Fibroblast of lung (primary cell): ENCODE data around the gene PSMA7. TPM values are rescaled to one million over a fixed set of nuclear protein-coding genes. Genes with fewer than 3 reads are reported as not detected.
"Not testable (repeated sequence)": the region's sequence is repeated elsewhere in the genome, so short reads cannot be mapped to it uniquely, and the experiment has no call there.

Experiments
- DNase-seq, 2 donors: peaks; one replicate each; pipeline versions ENCODE4 v3.0.0 to v3.0.0-alpha.2; 2010; ENCODE audit warnings: low read depth in 2 of 2
- H2AFZ ChIP-seq: 2 replicates; pipeline ENCODE4 v1.5.1; 2012; ENCODE audit warnings: low read length, control low read depth, inconsistent platforms
- H3K27ac ChIP-seq: 2 replicates; pipeline ENCODE4 v1.5.1; 2011; ENCODE audit warnings: low read length, control low read depth; ENCODE audit not compliant: insufficient read depth
- H3K27me3 ChIP-seq: 2 replicates; pipeline ENCODE4 v1.5.1; 2011; ENCODE audit warnings: mild to moderate bottlenecking, low read length; ENCODE audit not compliant: control insufficient read depth, insufficient read depth
- H3K36me3 ChIP-seq: 2 replicates; pipeline ENCODE4 v1.5.1; 2011; ENCODE audit warnings: low read length; ENCODE audit not compliant: control insufficient read depth, insufficient read depth
- H3K4me1 ChIP-seq: 2 replicates; pipeline ENCODE4 v1.5.1; 2011; ENCODE audit warnings: low read length; ENCODE audit not compliant: control insufficient read depth, insufficient read depth; ENCODE audit errors: extremely low read depth
- H3K4me2 ChIP-seq: 2 replicates; pipeline ENCODE4 v1.5.1; 2011; ENCODE audit warnings: low read length, control low read depth; ENCODE audit not compliant: insufficient read depth; ENCODE audit errors: extremely low read depth
- H3K4me3 ChIP-seq, 4 experiments: fragments of 200-600 bp in 1 of 4; sonication (generic) in 1 of 4; replicated peaks in 1 of 4; 2 replicates each; pipeline ENCODE4 v1.5.1; 2011 to 2016; ENCODE audit warnings: low read length in 4 of 4, low read depth in 3 of 4, mild to moderate bottlenecking in 3 of 4, control low read depth in 2 of 4, inconsistent platforms in 1 of 4, mixed read lengths in 1 of 4; ENCODE audit not compliant: insufficient read depth in 1 of 4; ENCODE audit errors: control extremely low read depth in 1 of 4
- H3K79me2 ChIP-seq: 2 replicates; pipeline ENCODE4 v1.5.1; 2012; ENCODE audit warnings: mild to moderate bottlenecking, low read length, inconsistent platforms; ENCODE audit not compliant: control insufficient read depth, insufficient read depth
- H3K9ac ChIP-seq: 2 replicates; pipeline ENCODE4 v1.5.1; 2011; ENCODE audit warnings: mild to moderate bottlenecking, low read length, control low read depth; ENCODE audit not compliant: insufficient read depth
- H3K9me3 ChIP-seq: 2 replicates; pipeline ENCODE4 v1.5.1; 2012; ENCODE audit warnings: low read depth, low read length; ENCODE audit not compliant: control insufficient read depth, insufficient read depth
- H4K20me1 ChIP-seq: 2 replicates; pipeline ENCODE4 v1.5.1; 2011; ENCODE audit warnings: low read length; ENCODE audit not compliant: control insufficient read depth, insufficient read depth; ENCODE audit errors: extremely low read depth
- CTCF ChIP-seq, 2 donors: IDR thresholded peaks in 1 of 2; conservative IDR thresholded peaks in 1 of 2; 1 replicate in 1 of 2; 2 replicates in 1 of 2; pipeline ENCODE4 v1.5.1; 2011 to 2012; ENCODE audit warnings: low read length in 2 of 2, control low read depth in 1 of 2, inconsistent platforms in 1 of 2, low read depth in 1 of 2, mild to moderate bottlenecking in 1 of 2
- EZH2 ChIP-seq: IDR thresholded peaks from 2 replicates; pipeline ENCODE4 v1.5.1; 2012; ENCODE audit warnings: low read length, control low read depth, mild to moderate bottlenecking; ENCODE audit errors: missing control alignments
- polyA plus RNA-seq, 2 donors: library from polyadenylated mRNA; depleted of rRNA in 1 of 2; stranded (reverse) in 1 of 2; unstranded in 1 of 2; fragments of >200 nt; gene quantifications; 2 replicates each; pipeline ENCODE4 v1.2.1, GENCODE V29; 2011 to 2012; ENCODE audit warnings: missing spikeins in 1 of 2
- total RNA-seq: library from RNA; depleted of rRNA; stranded (reverse); fragments of >200 nt; gene quantifications from 2 replicates; pipeline ENCODE4 v1.2.1, GENCODE V29; 2014

The PSMA7 gene
- total and polyA plus RNA-seq, 2 donors (not counting 1 experiment from before 2014, with no cell fraction given) = 234 to 342 TPM

DNA sequence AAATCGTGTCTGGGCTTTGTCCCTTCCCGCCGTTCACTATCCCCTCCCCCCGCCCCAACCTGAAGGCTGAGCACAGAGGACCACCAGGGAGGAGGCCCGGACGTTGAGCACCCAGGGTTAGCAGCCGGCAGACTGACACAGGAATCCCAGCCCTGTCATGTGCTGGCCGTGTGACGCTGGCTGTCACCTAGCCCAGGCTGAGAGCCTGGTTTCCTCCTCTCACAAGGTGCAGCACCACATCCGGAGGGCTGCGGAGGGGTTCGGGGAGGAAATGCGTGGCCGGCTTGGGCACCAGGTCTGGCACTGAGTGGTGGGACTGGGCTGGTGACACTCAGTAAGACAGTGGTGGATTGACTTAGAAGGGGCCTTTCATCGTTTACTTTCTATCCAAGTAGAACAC is 25.5 kb downstream of the PSMA7 start:
- Histone ChIP-seq H3K9ac (no peak overlapping the region), H3K36me3 (no peaks in the 10 kb centered on the region), H3K4me3 (no peak overlapping the region), H3K4me2 (no peak overlapping the region), H3K4me1 (no peaks in the 10 kb centered on the region), H3K79me2 (no peaks in the 10 kb centered on the region), H4K20me1 (no peaks in the 10 kb centered on the region), H3K9me3 (no peaks in the 10 kb centered on the region), H3K27ac (no peak overlapping the region), H3K27me3 (peaks cover 19% of the 10 kb centered on the region), H2AFZ (no peak overlapping the region)
- TF ChIP-seq EZH2 = no peak
- no peak for TF ChIP-seq CTCF (conservative IDR thresholded peaks at IDR 0.05 in 1 of 2, IDR thresholded peaks at IDR 0.05 in 1 of 2; ENCODE audit: low read depth in 1 of 2, low read length in 2 of 2)
- DNase-seq = no peak

GRCh38 chr20:62117362-62117646 is 25.9 kb downstream of the PSMA7 start:
- H3K36me3 ChIP-seq = no peaks in the 10 kb centered on the region
- H3K4me3 ChIP-seq = no peak overlapping the region
- no peak for DNase-seq
- H3K4me2 ChIP-seq = no peak overlapping the region
- H4K20me1 ChIP-seq = no peaks in the 10 kb centered on the region
- peaks cover 19% of the 10 kb centered on the region for H3K27me3 ChIP-seq
- H3K27ac ChIP-seq = no peak overlapping the region
- no peaks in the 10 kb centered on the region for H3K9me3 ChIP-seq
- H3K4me1 ChIP-seq = no peaks in the 10 kb centered on the region
- H3K79me2 ChIP-seq = no peaks in the 10 kb centered on the region
- no peak for TF ChIP-seq CTCF (conservative IDR thresholded peaks at IDR 0.05 in 1 of 2, IDR thresholded peaks at IDR 0.05 in 1 of 2; ENCODE audit: low read depth in 1 of 2, low read length in 2 of 2)
- TF ChIP-seq EZH2 = no peak
- H2AFZ ChIP-seq = no peak overlapping the region
- no peak overlapping the region for H3K9ac ChIP-seq

GRCh38 chr20:62116558-62117361 is 26.4 kb downstream of the PSMA7 start:
- Histone ChIP-seq H3K4me1 (no peaks in the 10 kb centered on the region), H3K9ac (no peak overlapping the region), H3K4me3 (no peak overlapping the region), H3K36me3 (no peaks in the 10 kb centered on the region), H3K79me2 (no peaks in the 10 kb centered on the region), H3K9me3 (no peaks in the 10 kb centered on the region), H2AFZ (no peak overlapping the region), H4K20me1 (no peaks in the 10 kb centered on the region), H3K4me2 (no peak overlapping the region), H3K27me3 (peaks cover 19% of the 10 kb centered on the region), H3K27ac (no peak overlapping the region)
- TF ChIP-seq CTCF (conservative IDR thresholded peaks at IDR 0.05 in 1 of 2, IDR thresholded peaks at IDR 0.05 in 1 of 2; ENCODE audit: low read depth in 1 of 2, low read length in 2 of 2) (no peak), EZH2 (no peak)
- no peak for DNase-seq

DNA sequence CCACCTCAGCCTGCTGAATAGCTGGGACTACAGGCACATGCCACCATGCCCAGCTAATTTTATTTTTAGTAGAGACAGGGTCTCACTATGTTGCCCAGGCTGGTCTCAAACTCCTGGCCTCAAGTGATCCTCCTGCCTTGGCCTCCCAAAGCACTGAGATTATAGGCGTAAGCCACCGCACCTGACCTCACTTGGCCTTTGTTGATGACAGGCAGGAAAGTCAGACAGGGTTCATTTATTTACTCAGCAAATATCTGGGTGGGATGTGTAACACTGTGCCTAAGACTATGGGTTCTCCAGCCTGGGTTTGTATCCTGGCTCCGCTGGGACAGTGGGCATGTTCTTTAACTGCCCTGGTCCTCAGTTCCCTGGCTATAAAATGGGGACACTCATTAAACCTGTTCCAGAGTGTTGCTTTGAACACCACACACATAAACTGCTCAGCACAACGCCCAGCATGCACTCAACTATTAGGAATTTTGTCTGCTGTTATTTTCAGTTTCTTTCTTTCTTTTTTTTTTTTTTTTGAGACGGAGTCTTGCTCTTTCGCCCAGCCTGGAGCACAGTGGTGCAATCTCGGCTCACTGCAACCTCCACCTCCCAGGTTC is 27.3 kb downstream of the PSMA7 start:
- H3K9ac ChIP-seq, H3K9me3 ChIP-seq, H3K4me2 ChIP-seq, H4K20me1 ChIP-seq, H2AFZ ChIP-seq, H3K4me1 ChIP-seq, DNase-seq, H3K4me3 ChIP-seq, H3K36me3 ChIP-seq, H3K27ac ChIP-seq, H3K79me2 ChIP-seq: not testable (repeated sequence)
- peaks cover 19% of the 10 kb centered on the region for H3K27me3 ChIP-seq
